Ishikawa (cell line): ENCODE measurements around the gene FBRSL1.

ENCODE experiments used
- CEBPB ChIP-seq: IDR thresholded peaks from 2 replicates; pipeline ENCODE4 v1.6.1; 2012
- CREB1 ChIP-seq: IDR thresholded peaks from 2 replicates; pipeline ENCODE4 v1.6.1; 2012; ENCODE audit warnings: low read depth
- EP300 ChIP-seq: IDR thresholded peaks from 2 replicates; pipeline ENCODE4 v1.6.1; 2012; ENCODE audit warnings: borderline replicate concordance
- FOXM1 ChIP-seq: IDR thresholded peaks from 2 replicates; pipeline ENCODE4 v1.6.1; 2012; ENCODE audit warnings: low read depth, borderline replicate concordance
- NFIC ChIP-seq: IDR thresholded peaks from 2 replicates; pipeline ENCODE4 v1.6.1; 2012
- RAD21 ChIP-seq: IDR thresholded peaks from 2 replicates; pipeline ENCODE4 v1.6.1; 2012; ENCODE audit warnings: low read depth
- REST ChIP-seq: IDR thresholded peaks from 2 replicates; pipeline ENCODE4 v1.6.1; 2012; ENCODE audit warnings: low read depth, mild to moderate bottlenecking
- TAF1 ChIP-seq: IDR thresholded peaks from 2 replicates; pipeline ENCODE4 v1.6.1; 2012; ENCODE audit warnings: low read depth, mild to moderate bottlenecking
- YY1 ChIP-seq: IDR thresholded peaks from 2 replicates; pipeline ENCODE4 v1.6.1; 2012; ENCODE audit warnings: low read depth
- ZBTB7A ChIP-seq: IDR thresholded peaks from 2 replicates; pipeline ENCODE4 v1.6.1; 2012; ENCODE audit warnings: low read depth
- TF ChIP-seq, protein P1 (sequence below): IDR thresholded peaks from 2 replicates; pipeline ENCODE4 v1.6.1; 2012
- TF ChIP-seq, protein P2 (sequence below): IDR thresholded peaks from 2 replicates; pipeline ENCODE4 v1.6.1; 2012

- TF ChIP-seq, protein P1, sequence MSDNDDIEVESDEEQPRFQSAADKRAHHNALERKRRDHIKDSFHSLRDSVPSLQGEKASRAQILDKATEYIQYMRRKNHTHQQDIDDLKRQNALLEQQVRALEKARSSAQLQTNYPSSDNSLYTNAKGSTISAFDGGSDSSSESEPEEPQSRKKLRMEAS: no peak
- TF ChIP-seq YY1 (no peak), CREB1 (no peak), TAF1 (no peak), REST (no peak), FOXM1 (no peak), ZBTB7A (no peak), CEBPB (no peak), EP300 (no peak), NFIC (no peak), RAD21 (no peak)
- TF ChIP-seq, protein P2, sequence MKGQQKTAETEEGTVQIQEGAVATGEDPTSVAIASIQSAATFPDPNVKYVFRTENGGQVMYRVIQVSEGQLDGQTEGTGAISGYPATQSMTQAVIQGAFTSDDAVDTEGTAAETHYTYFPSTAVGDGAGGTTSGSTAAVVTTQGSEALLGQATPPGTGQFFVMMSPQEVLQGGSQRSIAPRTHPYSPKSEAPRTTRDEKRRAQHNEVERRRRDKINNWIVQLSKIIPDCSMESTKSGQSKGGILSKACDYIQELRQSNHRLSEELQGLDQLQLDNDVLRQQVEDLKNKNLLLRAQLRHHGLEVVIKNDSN: no peak
These were observed 27.2 kb upstream of the FBRSL1 start for GRCh38 chr12:132462788-132463187.
